Measurements from ENCODE around the gene WDR33. TPM values are rescaled to one million over a fixed set of nuclear protein-coding genes. Genes with fewer than 3 reads are reported as not detected.
"Not testable (repeated sequence)": the region's sequence is repeated elsewhere in the genome, so short reads cannot be mapped to it uniquely, and the experiment has no call there.

Gene WDR33
- total RNA-seq, 1 donor from 2014 or later: 54.8 TPM

DNA sequence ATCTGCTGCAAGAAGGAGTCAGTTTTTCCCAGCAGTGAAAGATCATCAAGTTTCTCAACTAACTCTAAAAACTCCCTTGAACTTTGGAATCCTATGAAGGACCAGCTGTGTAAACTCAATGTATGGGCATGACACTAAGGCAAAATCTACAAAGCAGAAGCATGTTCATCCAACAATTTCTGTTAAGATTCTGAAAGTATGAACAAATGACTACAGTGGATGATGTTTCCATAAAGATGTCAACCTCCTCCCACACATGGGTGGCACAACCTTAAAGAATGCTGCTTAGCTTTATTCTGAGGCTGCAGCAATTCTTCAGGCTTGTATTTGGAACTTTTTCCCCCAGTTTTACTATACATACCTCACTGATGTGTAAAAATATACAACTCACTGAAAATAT lies 47.2 kb downstream of the WDR33 start:
- DNase-seq: no peak

DNA sequence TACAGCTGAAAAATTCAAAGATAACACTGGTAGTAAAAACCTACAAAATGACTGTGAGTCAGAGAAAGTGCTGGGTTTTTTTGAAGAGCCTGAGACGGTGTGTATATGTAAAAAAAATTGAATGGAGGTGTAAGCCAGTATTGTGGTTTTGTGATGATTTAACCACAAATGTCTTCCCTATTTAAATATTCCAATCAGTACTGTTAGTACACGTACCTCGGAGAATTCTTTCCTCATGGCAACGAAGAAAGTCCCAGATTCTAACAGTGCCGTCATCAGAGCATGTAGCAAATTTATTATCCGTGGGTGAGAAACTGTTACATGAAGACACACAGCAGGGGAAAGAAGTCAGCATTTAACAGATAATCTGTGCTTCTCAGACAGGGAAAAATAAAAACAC lies 48.1 kb downstream of the WDR33 start:
- DNase-seq: no peak

DNA sequence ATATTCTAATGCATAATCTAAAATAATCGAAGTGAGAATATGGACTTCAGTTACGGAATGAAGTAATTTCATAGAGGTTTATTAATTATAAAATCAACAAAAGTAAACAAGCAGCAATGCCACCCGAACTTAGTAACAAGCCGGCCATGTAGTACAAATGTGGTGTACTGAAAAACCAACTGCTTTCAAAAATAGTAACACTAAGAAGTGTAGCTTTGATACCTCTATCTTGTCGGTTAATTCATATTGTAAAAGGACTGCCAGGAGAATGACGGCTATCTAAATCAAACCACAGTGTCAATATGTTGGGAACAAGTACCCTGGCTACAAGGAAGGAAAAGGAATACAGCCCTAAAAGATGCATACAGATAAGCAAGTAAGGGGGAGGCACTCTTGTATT lies 48.5 kb downstream of the WDR33 start:
- DNase-seq: no peak

DNA sequence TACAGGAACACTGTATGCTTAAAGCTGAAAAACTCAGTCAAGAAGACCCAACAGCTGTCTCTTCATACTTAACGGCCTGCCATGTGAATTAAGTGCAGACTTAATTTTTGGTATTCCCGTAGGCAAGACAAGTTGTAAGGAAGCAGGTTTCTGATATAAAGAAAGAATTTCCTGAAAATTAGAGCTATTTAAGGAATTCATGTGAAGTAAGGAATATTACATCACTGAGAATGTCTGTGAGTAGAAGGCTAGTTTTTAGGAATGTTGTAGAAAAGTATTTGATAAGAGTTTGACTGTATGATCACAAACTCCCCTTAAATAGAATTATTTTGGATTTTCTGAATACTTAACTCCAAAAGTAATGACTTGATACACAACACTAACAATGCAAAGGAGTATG lies 51.0 kb downstream of the WDR33 start:
- no peak for DNase-seq

DNA sequence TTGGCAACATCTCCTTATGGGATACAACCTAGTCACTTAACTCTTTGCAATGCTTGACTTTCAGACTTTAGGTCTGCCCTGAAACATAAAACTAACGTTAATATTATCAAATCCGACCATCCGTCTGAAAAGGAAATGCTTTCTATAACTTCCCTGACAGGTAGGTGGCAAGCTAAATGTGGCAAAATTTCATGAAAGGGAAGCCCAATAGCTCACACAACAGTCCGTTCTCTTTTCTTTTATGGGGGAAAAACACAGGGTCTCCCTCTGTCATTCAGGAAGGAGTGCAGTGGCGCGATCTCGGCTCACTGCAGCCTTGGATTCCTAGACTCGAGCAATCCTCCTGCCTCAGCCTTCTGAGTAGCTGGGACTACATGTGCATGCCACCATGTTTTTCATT lies 56.8 kb downstream of the WDR33 start:
- DNase-seq: no peak

GRCh38 chr2:127753374-127753773 lies 57.6 kb downstream of the WDR33 start:
- DNase-seq: no peak

DNA sequence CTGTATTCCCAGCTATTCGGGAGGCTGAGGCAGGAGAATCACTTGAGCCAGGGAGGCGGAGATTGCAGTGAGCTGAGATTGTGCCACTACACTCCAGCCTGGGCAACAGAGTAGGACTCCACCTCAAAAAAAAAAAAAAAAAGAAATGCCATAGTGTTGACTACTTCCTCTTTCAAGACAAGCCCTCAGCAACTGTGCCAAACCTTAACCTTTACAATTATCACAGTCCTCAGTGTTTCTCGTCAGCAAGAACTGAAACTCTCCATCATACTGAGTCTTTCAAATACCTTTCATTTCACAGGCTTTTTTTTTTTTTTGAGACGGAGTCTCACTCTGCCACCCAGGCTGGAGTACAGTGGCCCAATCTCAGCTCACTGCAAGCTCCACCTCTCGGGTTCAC lies 61.4 kb downstream of the WDR33 start:
- not testable (repeated sequence) for DNase-seq

DNA sequence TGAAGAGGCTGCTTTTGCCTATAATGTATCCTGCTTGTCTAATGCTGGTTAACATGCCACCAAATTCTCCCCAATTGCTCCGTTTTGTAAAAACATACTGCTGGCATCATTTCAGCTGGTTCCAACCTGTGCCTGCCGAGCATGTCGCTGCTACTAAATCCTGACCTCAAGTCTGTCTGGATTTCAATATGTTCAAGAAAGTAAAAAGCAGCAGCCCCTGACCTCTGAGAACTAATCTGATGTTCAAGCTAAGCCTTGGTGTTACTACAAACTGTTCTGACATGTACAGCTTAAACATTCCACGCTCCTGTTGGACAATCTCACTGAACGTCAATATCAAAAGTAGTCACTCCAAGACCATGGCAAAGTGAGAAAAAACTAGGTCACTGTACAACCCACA lies 63.4 kb downstream of the WDR33 start:
- DNase-seq: no peak

DNA sequence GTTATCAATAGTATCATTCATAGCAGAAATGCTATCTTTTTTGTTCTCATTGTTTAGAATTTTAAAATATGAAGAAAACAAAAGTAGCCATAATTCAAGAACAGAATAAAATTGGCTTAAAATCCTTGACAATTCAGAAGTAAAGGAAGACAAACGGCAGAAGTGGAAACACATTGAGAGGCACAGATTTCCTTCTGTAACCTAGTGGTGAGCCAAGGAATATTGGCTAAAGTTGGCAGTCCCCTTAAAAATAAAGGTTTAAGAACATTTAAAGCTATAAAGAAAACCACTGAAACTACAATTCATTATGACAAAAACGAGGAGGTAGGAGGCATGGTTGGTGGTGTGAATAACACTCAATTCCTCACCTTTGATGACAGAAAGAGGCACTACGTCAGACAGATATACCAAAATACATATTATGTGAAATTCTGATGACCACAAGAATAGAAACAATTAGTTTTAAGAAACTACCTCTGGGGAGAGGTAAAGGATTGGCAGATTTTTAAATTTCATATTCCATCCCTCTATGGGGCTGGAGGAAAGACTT lies 67.4 kb downstream of the WDR33 start:
- no peak for DNase-seq

- peak; percentile 14 for DNase-seq
Observed at GRCh38 chr2:127740665-127741288, 70.2 kb downstream of the WDR33 start.

- no peak for DNase-seq
Observed at GRCh38 chr2:127739800-127740199, 71.2 kb downstream of the WDR33 start.

GRCh38 chr2:127737892-127738291 lies 73.1 kb downstream of the WDR33 start:
- no peak for DNase-seq

DNA sequence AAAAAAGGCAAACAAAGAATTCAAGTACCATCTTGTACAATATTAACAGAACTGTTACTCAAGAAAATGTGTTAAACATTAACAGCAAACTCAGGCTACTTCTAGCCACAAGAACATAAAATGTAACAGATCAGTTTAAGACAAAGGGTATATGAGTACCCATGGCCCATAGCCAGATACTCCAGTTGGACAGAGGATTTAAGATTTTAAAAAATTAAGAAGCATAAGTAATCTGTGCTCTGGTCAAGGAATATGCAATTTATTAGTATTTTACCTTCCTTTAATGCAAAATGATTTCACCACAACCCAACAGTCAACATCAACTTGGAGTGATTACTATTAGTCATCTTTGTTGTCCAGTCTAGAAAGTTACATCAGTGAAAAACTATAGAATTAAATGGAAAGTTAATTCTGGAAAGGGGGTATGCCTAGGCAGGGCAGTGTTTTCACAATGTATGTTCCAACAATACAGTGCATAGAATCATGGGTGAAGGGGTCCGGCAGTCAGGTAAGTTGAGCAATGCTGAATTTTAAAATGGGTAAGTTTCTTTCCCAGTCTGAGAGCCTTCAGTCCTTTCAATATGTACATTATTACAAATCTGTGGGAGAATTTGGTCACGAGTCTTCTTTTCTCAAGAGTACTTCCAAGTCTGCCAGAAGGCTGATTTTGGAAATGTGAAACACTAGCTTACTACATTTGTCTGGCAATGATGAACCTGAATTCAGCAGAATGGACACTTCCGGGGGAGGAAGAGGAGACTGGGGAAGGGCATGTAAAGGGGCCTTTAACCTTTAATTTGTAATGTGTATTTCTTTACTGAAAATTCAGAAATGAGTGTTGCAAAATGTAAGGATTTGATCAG lies 75.2 kb downstream of the WDR33 start:
- DNase-seq: no peak

GRCh38 chr2:127735044-127735443 lies 75.9 kb downstream of the WDR33 start:
- DNase-seq: no peak

DNA sequence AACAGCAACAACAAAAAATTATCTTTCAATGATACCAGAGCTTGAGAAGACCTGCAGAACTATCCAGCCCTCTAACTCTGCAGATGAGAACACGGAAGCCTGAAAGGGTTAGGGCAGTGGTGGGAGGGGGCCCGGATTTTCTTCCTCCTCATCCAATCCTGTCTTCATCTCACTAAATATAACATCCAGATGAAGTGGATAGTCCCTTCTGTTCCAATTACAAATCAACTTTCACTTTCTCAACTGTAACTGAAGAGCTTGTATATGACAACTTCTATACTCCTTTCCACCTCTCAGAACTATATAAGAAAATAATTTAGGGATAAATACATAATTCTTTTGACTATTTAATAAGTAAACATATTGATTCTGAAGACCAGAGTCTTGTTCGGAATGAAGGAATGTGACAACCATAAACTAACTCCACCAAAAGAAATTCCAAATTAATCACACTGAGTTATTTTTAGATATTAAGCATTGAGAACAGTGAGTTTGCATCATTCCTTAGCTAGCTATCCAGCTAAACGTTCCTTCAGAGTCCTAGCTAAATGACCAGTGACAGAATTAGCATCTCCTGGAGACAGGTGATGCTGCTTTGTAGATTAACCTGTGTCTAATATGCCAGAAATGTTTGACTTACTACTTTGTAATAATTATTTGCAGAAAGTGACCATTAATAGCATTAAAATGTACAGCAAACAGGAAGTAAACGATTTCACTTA lies 77.0 kb downstream of the WDR33 start:
- peak; percentile 27 for DNase-seq

DNA sequence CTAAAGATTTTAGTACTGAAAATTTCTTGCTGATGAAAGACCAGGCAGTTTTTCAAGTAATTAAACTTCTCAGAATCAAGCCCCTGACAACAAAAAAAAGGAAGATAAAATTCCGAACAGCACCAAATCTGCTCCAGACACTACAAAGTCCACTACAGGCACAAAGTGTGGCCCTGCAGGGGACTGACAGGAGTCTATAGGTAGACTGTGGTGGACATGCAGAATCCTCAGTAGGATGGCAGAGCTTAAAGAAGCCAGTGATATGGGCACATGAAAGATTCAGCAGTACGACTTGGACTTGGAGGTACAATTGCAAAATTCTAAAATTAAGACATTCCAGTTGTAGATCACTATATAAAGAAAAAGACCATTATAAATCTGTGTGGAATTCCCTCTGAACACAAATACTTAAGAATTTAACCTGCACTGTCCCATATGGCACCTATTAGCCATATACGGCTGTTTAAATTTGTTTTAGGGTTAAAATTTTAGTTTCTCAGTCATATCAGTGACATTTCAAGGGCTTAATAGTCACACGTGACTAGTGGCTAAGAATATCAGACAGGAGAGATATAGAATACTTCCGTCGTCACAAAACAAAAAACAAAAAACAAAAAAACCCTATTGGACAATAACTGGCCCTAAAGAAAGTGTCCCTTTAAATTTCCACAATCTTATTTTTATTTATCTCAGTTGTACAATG lies 77.7 kb downstream of the WDR33 start:
- DNase-seq: no peak

- DNase-seq: no peak
Observed at GRCh38 chr2:127726158-127726880, 84.7 kb downstream of the WDR33 start.

- DNase-seq: no peak
Observed at GRCh38 chr2:127722807-127723206, 88.2 kb downstream of the WDR33 start.

DNA sequence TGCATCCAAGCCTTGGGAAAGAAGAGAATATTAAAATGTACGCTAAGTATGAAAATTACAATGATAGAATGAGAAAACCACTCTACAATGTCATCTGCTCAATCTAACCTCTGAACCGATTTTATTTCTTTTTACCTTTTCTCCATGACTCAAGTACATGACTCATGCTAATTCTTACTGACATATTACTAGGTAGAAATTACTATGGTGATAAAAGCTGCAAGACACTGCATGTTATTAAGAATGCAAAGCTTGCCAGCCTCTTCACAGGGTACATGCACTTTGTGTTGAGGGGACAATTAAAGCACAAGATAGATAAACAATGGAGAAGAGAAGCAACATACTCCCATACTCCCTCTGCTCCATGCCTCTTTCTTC lies 89.0 kb downstream of the WDR33 start:
- no peak for DNase-seq

DNA sequence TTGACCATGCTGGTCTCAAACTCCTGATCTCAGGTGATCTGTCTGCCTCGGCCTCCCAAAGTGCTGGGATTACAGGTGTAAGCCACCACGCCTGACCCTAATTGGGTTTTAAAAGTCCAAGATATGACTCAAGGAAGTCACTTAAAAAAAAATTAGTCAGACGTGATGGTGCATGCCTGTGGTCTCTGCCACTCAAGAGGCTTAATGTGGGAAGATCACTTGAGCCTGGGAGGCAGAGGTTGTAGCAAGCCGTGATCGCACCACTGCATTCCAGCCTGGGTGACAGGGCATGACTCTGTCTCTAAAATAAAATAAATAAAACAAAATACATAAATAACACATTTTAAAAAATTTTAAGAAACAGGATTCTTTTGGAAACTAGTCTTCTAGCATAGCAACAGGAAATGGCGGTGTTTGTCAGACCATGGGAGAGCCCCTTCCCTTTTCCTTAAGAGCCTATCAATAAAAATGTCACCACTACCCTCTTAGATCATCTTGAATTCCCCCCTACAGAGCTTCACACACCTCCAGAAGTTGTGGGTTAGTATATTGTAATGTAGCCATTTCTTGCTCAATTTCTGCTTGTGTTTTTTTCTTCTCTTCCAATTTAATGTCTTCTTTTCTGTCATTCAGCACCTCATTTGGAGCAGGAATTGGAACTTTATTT lies 89.5 kb downstream of the WDR33 start:
- no peak for DNase-seq
